ENCODE data around the gene CLUH.

- TF ChIP-seq MAX (IDR thresholded peaks at IDR 0.05) = no peak
- no peak for TF ChIP-seq POLR2AphosphoS5 (IDR thresholded peaks at IDR 0.05; ENCODE audit: low read depth, low read length)
- TF ChIP-seq POLR2A (IDR thresholded peaks at IDR 0.05; ENCODE audit: borderline replicate concordance, extremely low read depth, insufficient read depth, insufficient read length) = no peak
- no peak for TF ChIP-seq REST (IDR thresholded peaks at IDR 0.05; ENCODE audit: low read depth)
- TF ChIP-seq EZH2 (IDR thresholded peaks at IDR 0.05) = no peak
- no peak for TF ChIP-seq ZNF274 (IDR thresholded peaks at IDR 0.05; ENCODE audit: low read depth, low read length)
- no peak for TF ChIP-seq CTCF (IDR thresholded peaks at IDR 0.05 in 2 of 3, conservative IDR thresholded peaks at IDR 0.05 in 1 of 3; ENCODE audit: borderline replicate concordance in 1 of 3, insufficient read depth in 1 of 3, low read depth in 2 of 3, low read length in 2 of 3)
- TF ChIP-seq RAD21 (IDR thresholded peaks at IDR 0.05; ENCODE audit: low read depth) = no peak
- no peak for TF ChIP-seq CEBPB (IDR thresholded peaks at IDR 0.05; ENCODE audit: low read depth)
- no peak for TF ChIP-seq ZFX (IDR thresholded peaks at IDR 0.05)
- TF ChIP-seq EZH2phosphoT487 (IDR thresholded peaks at IDR 0.05; ENCODE audit: borderline replicate concordance) = no peak
- TF ChIP-seq EGR1 (IDR thresholded peaks at IDR 0.05; ENCODE audit: low read depth) = no peak
- TF ChIP-seq CBX3 (IDR thresholded peaks at IDR 0.05; ENCODE audit: low read depth) = no peak
Measured at GRCh38 chr17:2705888-2706795, 5.4 kb downstream of the CLUH start.

Measured in HCT116 (cell line).